Memory B cell (primary cell): ENCODE results near the gene NECAB2.

Source experiments
- ATAC-seq: fragments of 150-1000 bp; cut with Tn5 transposase; 2 replicates; pipeline ENCODE4 v1.10.0; 2021; ENCODE audit warnings: low read depth, mild to moderate bottlenecking, moderate library complexity
- DNase-seq, 2 donors: peaks; one replicate each; pipeline ENCODE4 v3.0.0; 2022; ENCODE audit warnings: low spot score in 2 of 2
- H3K27ac Mint-ChIP-seq: one replicate; pipeline ENCODE4 v1.8.0; 2022; ENCODE audit warnings: mild to moderate bottlenecking, moderate library complexity, mixed read lengths
- H3K27me3 Mint-ChIP-seq: one replicate; pipeline ENCODE4 v1.8.0; 2022; ENCODE audit warnings: mixed read lengths
- H3K36me3 Mint-ChIP-seq: one replicate; pipeline ENCODE4 v1.8.0; 2022; ENCODE audit warnings: mild to moderate bottlenecking, mixed read lengths
- H3K4me1 Mint-ChIP-seq: one replicate; pipeline ENCODE4 v1.8.0; 2022; ENCODE audit warnings: mixed read lengths
- H3K4me3 Mint-ChIP-seq: one replicate; pipeline ENCODE4 v1.8.0; 2022; ENCODE audit warnings: mild to moderate bottlenecking, moderate library complexity, mixed read lengths
- H3K9me3 Mint-ChIP-seq: one replicate; pipeline ENCODE4 v1.8.0; 2022; ENCODE audit warnings: mixed read lengths

Gene NECAB2

DNA sequence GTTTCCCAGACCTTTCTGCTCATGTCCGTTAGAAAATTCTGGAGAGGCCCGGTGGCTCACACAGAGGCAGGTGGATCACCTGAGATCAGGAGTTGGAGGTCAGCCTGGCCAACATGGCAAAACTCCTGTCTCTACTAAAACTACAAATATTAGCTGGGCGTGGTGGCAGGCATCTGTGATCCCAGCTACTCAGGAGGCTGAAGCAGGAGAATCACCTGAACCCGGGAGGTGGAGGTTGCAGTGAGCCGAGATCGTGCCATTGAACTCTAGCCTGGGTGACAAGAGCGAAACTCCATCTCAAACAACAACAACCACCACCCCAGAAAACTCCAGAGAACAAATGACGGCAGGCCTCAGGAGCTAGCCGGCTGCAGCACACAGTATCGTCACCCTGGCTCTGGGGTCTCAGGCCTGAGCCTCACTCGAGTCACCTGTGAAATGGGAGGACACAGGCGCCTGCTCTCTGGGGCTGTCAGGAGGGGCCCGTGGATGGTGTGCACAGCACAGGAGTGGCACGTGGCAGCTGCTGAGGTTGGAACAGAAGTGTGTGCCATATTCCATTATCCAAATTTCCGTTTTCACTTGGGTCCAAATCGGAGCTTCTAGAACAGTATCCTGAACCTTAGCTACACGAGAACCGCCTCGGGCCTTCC is 77.9 kb downstream of the NECAB2 start:
- ATAC-seq (no peak), DNase-seq (no peak)
- Mint-ChIP-seq H3K27ac (no peak overlapping the region), H3K9me3 (no peaks in the 10 kb centered on the region), H3K4me1 (no peaks in the 10 kb centered on the region), H3K4me3 (no peak overlapping the region), H3K27me3 (peaks cover 4% of the 10 kb centered on the region), H3K36me3 (peaks cover 10% of the 10 kb centered on the region)

DNA sequence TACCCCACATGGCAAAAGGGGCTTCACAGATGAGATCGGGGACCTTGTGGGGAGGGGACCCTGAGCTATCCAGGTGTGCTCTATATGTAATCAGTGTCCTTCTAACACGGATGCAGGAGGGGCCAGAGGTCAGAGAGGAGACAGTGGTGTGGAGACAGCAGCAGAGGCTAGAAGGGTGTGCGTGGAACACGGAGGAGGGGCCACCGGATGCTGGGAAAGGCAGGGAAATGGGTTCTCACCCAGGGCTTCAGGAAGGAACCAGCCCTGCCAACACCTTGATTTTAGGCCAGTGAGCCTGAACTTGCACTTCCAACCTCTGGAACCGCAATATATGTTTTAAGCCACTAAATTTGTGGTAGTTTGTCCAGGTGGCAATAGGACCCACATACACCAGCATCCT is 79.2 kb downstream of the NECAB2 start:
- Mint-ChIP-seq H3K4me1 (no peaks in the 10 kb centered on the region), H3K4me3 (no peak overlapping the region), H3K27ac (no peak overlapping the region), H3K9me3 (no peaks in the 10 kb centered on the region), H3K27me3 (peaks cover 2% of the 10 kb centered on the region), H3K36me3 (peaks cover 16% of the 10 kb centered on the region)
- ATAC-seq, result no peak
- DNase-seq, result no peak

DNA sequence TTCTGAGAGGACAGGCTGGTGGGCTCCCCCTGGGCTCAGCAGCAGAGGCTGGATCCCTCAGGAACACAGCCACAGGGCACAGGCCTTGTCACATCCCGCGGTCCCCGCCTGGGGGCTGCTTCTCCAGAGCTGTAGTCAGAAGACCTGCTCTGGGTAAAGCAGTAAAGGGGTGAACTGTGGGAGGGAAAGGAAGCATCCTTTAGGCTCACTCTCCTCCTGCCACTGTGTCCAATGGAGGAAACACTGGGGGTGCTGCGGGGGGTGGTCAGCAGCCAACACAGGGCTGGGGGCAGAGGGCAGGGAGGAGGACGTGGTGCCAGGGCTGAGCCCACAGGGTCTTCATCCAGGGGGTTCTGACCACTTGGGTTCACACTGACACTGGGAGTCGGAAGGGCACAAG is 79.6 kb downstream of the NECAB2 start:
- peaks cover 20% of the 10 kb centered on the region for H3K36me3 Mint-ChIP-seq
- no peak overlapping the region for H3K27ac Mint-ChIP-seq
- DNase-seq, result no peak
- H3K27me3 Mint-ChIP-seq, result no peaks in the 10 kb centered on the region
- no peaks in the 10 kb centered on the region for H3K4me1 Mint-ChIP-seq
- no peak overlapping the region for H3K4me3 Mint-ChIP-seq
- H3K9me3 Mint-ChIP-seq, result no peaks in the 10 kb centered on the region
- no peak for ATAC-seq

DNA sequence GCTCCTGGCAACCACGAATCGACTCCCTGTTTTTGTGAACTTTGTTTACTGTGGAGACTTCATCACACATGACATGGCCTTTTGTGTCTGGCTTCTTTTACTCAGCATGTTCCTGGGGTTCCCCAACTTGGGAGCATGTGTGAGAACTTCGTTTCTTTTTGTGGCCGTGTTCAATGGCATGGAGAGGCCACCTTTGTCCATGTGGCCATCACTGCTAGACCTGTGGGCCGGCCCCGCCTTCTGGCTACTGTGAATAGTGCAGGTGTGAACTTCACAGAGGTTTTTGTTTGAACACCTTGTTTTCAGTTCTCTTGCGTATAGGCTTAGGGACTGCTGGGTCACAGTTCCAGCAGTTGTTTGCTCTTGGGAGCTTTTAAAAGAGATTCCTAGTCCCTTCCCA is 80.2 kb downstream of the NECAB2 start:
- Mint-ChIP-seq H3K4me3 (no peak overlapping the region), H3K36me3 (peaks cover 27% of the 10 kb centered on the region), H3K27ac (no peak overlapping the region), H3K9me3 (no peaks in the 10 kb centered on the region), H3K4me1 (no peaks in the 10 kb centered on the region), H3K27me3 (no peaks in the 10 kb centered on the region)
- ATAC-seq, result no peak
- DNase-seq, result no peak

DNA sequence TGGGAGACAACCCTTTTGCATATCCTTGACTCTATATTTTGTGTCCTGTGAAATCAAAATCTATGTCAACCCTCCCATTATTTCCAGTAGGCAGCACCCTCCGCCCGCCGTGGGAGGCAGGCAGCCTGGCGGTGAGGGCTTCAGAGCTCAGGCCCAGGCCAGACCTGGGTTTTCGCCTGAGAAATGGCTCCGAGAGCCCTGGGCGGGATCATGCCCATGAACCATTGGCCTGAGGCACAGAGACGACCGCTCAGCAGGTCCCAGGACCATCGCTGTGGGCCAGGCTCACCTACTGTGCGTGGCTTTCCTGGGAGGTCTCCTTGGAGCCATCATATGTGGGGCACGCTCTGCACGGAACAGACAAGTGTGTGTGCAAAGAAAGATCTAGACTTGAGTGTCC is 80.8 kb downstream of the NECAB2 start:
- no peaks in the 10 kb centered on the region for H3K4me1 Mint-ChIP-seq
- H3K36me3 Mint-ChIP-seq, result peaks cover 30% of the 10 kb centered on the region
- H3K9me3 Mint-ChIP-seq, result no peaks in the 10 kb centered on the region
- no peak overlapping the region for H3K4me3 Mint-ChIP-seq
- no peak overlapping the region for H3K27ac Mint-ChIP-seq
- ATAC-seq (no peak), DNase-seq (no peak)
- no peaks in the 10 kb centered on the region for H3K27me3 Mint-ChIP-seq

DNA sequence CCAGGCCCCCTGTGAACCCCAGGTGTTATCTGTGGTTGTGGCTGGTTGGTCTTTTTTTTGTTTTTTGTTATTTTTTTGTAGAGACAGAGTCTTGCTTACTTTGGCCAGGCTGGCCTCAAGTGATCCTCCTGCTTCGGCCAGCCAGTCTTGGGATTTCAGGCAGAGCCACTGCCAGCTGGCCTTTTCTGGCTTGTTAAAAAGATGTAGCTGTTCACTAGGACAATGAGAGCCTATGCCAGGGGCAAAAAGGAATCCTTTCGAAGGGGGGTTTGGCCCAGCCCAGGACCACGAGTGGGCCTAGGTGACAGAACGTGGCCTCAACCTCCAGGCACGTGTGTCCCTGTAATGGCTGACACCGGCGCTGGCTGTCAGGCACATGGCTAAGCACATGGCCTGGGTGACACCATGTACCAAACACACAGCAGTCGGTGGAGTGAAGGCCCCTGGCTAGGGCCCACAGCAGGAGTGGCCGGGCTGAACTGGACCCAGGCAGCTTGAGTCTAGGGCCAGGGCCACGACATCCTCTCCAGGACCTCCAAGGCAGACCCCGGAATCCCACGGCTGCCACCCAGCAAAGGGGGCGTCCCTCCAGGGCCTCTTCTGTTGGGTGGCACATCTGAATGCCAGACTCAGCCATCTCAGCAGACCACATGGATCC is 81.5 kb downstream of the NECAB2 start:
- Mint-ChIP-seq H3K27ac (no peak overlapping the region), H3K36me3 (peaks cover 31% of the 10 kb centered on the region), H3K4me1 (no peaks in the 10 kb centered on the region), H3K9me3 (no peaks in the 10 kb centered on the region), H3K27me3 (no peaks in the 10 kb centered on the region), H3K4me3 (no peak overlapping the region)
- no peak for DNase-seq
- no peak for ATAC-seq

DNA sequence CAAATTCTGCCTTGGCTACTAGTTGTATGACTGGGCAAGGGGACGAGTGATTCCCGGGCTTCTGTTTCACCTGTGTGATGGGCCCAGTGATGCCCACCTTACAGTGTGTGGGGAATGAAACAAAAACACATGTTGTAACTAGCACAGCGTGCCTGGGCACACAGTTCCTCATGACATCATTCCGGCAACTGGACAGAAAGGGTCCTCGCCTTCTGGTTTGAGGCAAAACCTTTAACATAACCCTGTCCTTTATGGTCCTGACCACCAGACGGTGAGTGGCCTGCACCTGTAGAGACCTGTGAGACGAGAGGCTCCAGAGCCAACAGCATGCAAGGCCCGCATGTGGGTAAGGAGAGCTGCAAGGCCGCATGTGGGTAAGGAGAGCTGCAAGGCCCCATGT is 82.3 kb downstream of the NECAB2 start:
- ATAC-seq (no peak), DNase-seq (no peak)
- Mint-ChIP-seq H3K4me3 (no peak overlapping the region), H3K36me3 (peaks cover 33% of the 10 kb centered on the region), H3K4me1 (no peaks in the 10 kb centered on the region), H3K9me3 (no peaks in the 10 kb centered on the region), H3K27ac (no peak overlapping the region), H3K27me3 (no peaks in the 10 kb centered on the region)

DNA sequence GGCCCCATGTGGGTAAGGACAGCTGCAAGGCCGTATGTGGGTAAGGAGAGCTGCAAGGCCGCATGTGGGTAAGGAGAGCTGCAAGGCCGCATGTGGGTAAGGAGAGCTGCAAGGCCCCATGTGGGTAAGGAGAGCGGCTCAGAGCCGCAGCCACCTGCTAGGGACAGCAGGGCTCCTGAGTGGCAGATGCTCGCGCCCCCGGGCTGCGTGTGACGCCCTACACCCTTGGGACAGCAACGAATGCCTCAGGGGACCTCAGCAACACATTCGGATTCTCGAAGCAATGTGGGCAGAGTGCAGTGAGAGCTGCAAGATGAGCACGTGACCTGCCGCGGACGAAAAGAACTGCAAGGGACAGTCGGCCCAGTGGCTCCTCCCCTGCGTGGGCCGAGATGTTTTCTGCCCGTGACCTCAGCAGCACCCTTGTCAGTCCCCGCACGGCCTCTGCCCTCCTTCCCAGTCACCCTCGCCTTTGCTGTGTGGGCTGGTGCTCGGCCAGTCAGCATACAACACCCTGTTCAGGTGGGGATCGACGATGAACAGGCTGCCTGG is 84.1 kb downstream of the NECAB2 start:
- H3K27ac Mint-ChIP-seq, result no peak overlapping the region
- no peak for DNase-seq
- no peak for ATAC-seq
- H3K36me3 Mint-ChIP-seq, result peaks cover 40% of the 10 kb centered on the region
- no peaks in the 10 kb centered on the region for H3K9me3 Mint-ChIP-seq
- H3K4me1 Mint-ChIP-seq, result no peaks in the 10 kb centered on the region
- H3K27me3 Mint-ChIP-seq, result no peaks in the 10 kb centered on the region
- no peak overlapping the region for H3K4me3 Mint-ChIP-seq
